ENCODE measurements around the gene INSYN2B. TPM values are rescaled to one million over a fixed set of nuclear protein-coding genes. Genes with fewer than 3 reads are reported as not detected.
"Not testable (repeated sequence)": the region's sequence is repeated elsewhere in the genome, so short reads cannot be mapped to it uniquely, and the experiment has no call there.

The INSYN2B gene
- total RNA-seq, 1 donor from 2014 or later: 0.12 TPM

- TF ChIP-seq CTCF (IDR thresholded peaks at IDR 0.05; ENCODE audit: unreplicated experiment): no peak
- Mint-ChIP-seq H3K36me3 (ENCODE audit: insufficient read depth) (no peaks in the 10 kb centered on the region), H3K4me1 (ENCODE audit: low read depth) (no peaks in the 10 kb centered on the region), H3K9me3 (ENCODE audit: low read depth) (no peaks in the 10 kb centered on the region), H3K27me3 (peaks cover 36% of the 10 kb centered on the region), H3K27ac (no peak overlapping the region), H3K4me3 (ENCODE audit: low read depth) (no peak overlapping the region)
- no peak for DNase-seq (ENCODE audit: low spot score, unreplicated experiment)
These were observed 24.2 kb downstream of the INSYN2B start for GRCh38 chr5:169956126-169956525.

GRCh38 chr5:169954786-169955185 is 25.5 kb downstream of the INSYN2B start:
- H3K4me3 Mint-ChIP-seq (ENCODE audit: low read depth): no peak overlapping the region
- H3K27ac Mint-ChIP-seq: no peak overlapping the region
- no peaks in the 10 kb centered on the region for H3K36me3 Mint-ChIP-seq (ENCODE audit: insufficient read depth)
- no peaks in the 10 kb centered on the region for H3K4me1 Mint-ChIP-seq (ENCODE audit: low read depth)
- no peak for DNase-seq (ENCODE audit: low spot score, unreplicated experiment)
- TF ChIP-seq CTCF (IDR thresholded peaks at IDR 0.05; ENCODE audit: unreplicated experiment): no peak
- H3K9me3 Mint-ChIP-seq (ENCODE audit: low read depth): no peaks in the 10 kb centered on the region
- H3K27me3 Mint-ChIP-seq: peaks cover 40% of the 10 kb centered on the region

- peaks cover 37% of the 10 kb centered on the region for H3K27me3 Mint-ChIP-seq
- H3K27ac Mint-ChIP-seq; H3K9me3 Mint-ChIP-seq (ENCODE audit: low read depth); H3K4me3 Mint-ChIP-seq (ENCODE audit: low read depth); H3K4me1 Mint-ChIP-seq (ENCODE audit: low read depth); DNase-seq (ENCODE audit: low spot score, unreplicated experiment); H3K36me3 Mint-ChIP-seq (ENCODE audit: insufficient read depth): not testable (repeated sequence)
These were observed 27.1 kb downstream of the INSYN2B start for GRCh38 chr5:169953196-169953595.

- DNase-seq (ENCODE audit: low spot score, unreplicated experiment): no peak
- Mint-ChIP-seq H3K27ac (no peak overlapping the region), H3K27me3 (peaks cover 42% of the 10 kb centered on the region), H3K36me3 (ENCODE audit: insufficient read depth) (no peaks in the 10 kb centered on the region), H3K9me3 (ENCODE audit: low read depth) (no peaks in the 10 kb centered on the region), H3K4me3 (ENCODE audit: low read depth) (no peak overlapping the region), H3K4me1 (ENCODE audit: low read depth) (peaks cover 6% of the 10 kb centered on the region)
- no peak for TF ChIP-seq CTCF (IDR thresholded peaks at IDR 0.05; ENCODE audit: unreplicated experiment)
These were observed 30.0 kb downstream of the INSYN2B start for GRCh38 chr5:169950333-169950732.

DNA sequence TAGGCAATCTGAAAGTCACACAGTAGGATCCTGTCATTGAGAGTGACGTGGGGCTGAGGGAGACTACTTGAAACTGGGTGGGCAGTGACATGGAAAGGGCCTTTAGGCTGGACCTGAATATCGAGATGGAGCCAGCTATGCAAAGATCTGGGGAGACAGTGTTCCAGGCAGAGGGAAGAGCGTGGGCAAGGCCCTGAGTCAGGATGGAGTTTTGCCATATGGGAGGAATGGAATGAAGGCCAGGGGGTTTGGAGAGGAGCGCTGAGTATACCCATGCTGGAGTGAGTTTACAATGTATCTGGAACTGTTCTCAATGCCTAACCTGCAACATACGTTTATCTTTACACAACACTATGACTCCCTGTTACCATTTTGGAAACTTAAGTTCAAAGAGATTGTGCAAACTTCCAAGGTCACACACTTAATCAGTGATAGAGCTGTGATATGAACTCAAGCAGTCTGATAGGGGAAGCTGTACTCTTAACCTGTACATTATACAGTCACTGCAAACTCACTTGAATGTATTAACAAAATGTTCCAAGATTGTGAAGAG is 33.5 kb downstream of the INSYN2B start:
- Mint-ChIP-seq H3K27me3 (peaks cover 37% of the 10 kb centered on the region), H3K4me1 (ENCODE audit: low read depth) (peaks cover 6% of the 10 kb centered on the region), H3K27ac (no peak overlapping the region), H3K9me3 (ENCODE audit: low read depth) (no peaks in the 10 kb centered on the region), H3K4me3 (ENCODE audit: low read depth) (no peak overlapping the region), H3K36me3 (ENCODE audit: insufficient read depth) (no peaks in the 10 kb centered on the region)
- no peak for DNase-seq (ENCODE audit: low spot score, unreplicated experiment)
- no peak for TF ChIP-seq CTCF (IDR thresholded peaks at IDR 0.05; ENCODE audit: unreplicated experiment)

DNA sequence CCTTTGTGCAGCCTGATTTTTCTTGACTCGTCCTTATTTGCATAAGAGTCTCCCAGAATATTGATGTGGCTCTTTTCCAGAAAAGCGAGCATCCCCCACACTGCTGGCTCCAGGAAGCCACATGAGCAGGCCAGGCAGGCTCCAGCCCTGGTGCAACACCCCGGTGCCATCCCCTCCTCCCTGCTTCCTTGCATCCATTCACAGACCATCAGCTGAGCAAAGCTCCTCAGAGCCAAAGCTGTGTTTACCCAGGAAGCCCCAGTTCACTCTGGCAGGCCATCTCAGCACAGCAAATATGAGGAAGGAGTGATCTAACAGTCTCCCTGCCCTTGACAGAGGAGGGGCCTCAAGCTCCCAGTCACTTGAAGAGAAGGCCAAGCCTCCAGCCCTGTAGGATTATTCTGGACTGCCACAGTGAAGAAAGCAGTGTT is 34.4 kb downstream of the INSYN2B start:
- H3K9me3 Mint-ChIP-seq (ENCODE audit: low read depth): no peaks in the 10 kb centered on the region
- H3K27ac Mint-ChIP-seq: no peak overlapping the region
- no peak for TF ChIP-seq CTCF (IDR thresholded peaks at IDR 0.05; ENCODE audit: unreplicated experiment)
- H3K4me1 Mint-ChIP-seq (ENCODE audit: low read depth): peaks cover 6% of the 10 kb centered on the region
- no peak for DNase-seq (ENCODE audit: low spot score, unreplicated experiment)
- H3K27me3 Mint-ChIP-seq: peaks cover 31% of the 10 kb centered on the region
- no peak overlapping the region for H3K4me3 Mint-ChIP-seq (ENCODE audit: low read depth)
- H3K36me3 Mint-ChIP-seq (ENCODE audit: insufficient read depth): no peaks in the 10 kb centered on the region

All from progenitor cell of endocrine pancreas (in vitro differentiated cells).